Right ventricle myocardium inferior (tissue), 1 donor: Measurements from ENCODE around the gene ZP3. TPM values are rescaled to one million over a fixed set of nuclear protein-coding genes. Genes with fewer than 3 reads are reported as not detected.
A peak's percentile ranks its signal among the peaks of the same experiment; 100 is the strongest.
"Not testable (repeated sequence)": the region's sequence is repeated elsewhere in the genome, so short reads cannot be mapped to it uniquely, and the experiment has no call there.

Experiments used
- ATAC-seq: fragments of 200-7000 bp; cut with Tn5 transposase; one replicate; pipeline ENCODE4 v1.9.1; 2020; ENCODE audit warnings: mild to moderate bottlenecking, moderate library complexity
- DNase-seq: peaks from one replicate; pipeline ENCODE4 v3.0.0; 2021; ENCODE audit errors: missing footprints
- intact Hi-C: fragments of 100-400 bp; cut with DNase I; formaldehyde crosslinking; loops from one replicate; pipeline ENCODE4 v1.11.0; 2022
- total RNA-seq: library from RNA; stranded (reverse); fragmentation: NEBNext Ultra II Directional; extraction: Animal tissue kit (Norgen Biotek cat#: 25700); gene quantifications from one replicate; pipeline ENCODE4 v1.2.1, GENCODE V29; 2021
- donor health status: DM: no; HTN: yes; CAD: no; lungs with severe emphysema.

Gene ZP3
- total RNA-seq, 1 donor from 2014 or later: 0.46 TPM

GRCh38 chr7:76430211-76430610, 5.5 kb downstream of the ZP3 start:
- ATAC-seq: no peak
- DNase-seq: no peak
- intact Hi-C loops: no loop called here

- ATAC-seq: no peak
Observed at GRCh38 chr7:76430836-76431235, 6.1 kb downstream of the ZP3 start.

DNA sequence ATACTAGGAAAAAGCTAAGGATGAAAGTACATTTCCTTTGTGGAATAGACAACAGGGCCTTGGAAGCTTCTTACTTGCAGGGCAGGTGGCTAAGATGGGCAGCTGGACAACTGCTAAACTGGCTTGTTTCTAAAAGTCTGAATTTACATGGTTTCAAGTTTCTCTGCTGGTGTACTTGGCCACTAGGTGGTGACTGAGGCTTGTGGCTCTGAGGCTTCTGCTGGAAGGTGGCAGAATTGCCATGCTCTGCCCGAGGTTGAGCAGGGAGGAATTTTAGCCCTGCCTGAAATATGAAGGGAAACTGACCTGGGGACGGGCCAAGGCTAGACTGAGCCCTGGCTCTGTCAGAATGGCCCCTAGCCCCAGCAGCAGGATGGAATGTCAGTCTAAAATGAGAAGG, 13.1 kb downstream of the ZP3 start:
- DNase-seq, intact Hi-C loops: not testable (repeated sequence)
- ATAC-seq: peak; percentile 42

More at GRCh38 chr7:76430836-76431235, 6.1 kb downstream of the ZP3 start:
- intact Hi-C loops: no loop called here
- DNase-seq: no peak

- intact Hi-C loops, ATAC-seq, DNase-seq: not testable (repeated sequence)
Observed at GRCh38 chr7:76439120-76439888, 14.6 kb downstream of the ZP3 start.

DNA sequence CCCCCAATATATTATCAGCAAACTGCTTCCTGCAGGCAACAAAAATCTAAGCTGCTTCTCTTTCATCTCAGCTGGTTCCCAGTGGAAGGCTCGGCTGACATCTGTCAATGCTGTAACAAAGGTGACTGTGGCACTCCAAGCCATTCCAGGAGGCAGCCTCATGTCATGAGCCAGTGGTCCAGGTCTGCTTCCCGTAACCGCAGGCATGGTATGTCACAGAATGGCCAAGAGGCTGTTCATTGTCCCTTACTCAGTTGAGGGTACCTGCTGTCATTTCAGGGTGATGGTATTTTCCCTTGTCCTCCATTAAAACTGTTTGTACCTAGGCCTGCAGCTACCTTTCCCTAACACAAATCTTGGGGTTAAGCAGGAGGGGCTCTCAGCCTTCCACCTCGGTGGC, 15.7 kb downstream of the ZP3 start:
- intact Hi-C loops, ATAC-seq, DNase-seq: not testable (repeated sequence)

GRCh38 chr7:76441792-76442191, 17.0 kb downstream of the ZP3 start:
- intact Hi-C loops, DNase-seq: not testable (repeated sequence)
- ATAC-seq: peak; percentile 46

DNA sequence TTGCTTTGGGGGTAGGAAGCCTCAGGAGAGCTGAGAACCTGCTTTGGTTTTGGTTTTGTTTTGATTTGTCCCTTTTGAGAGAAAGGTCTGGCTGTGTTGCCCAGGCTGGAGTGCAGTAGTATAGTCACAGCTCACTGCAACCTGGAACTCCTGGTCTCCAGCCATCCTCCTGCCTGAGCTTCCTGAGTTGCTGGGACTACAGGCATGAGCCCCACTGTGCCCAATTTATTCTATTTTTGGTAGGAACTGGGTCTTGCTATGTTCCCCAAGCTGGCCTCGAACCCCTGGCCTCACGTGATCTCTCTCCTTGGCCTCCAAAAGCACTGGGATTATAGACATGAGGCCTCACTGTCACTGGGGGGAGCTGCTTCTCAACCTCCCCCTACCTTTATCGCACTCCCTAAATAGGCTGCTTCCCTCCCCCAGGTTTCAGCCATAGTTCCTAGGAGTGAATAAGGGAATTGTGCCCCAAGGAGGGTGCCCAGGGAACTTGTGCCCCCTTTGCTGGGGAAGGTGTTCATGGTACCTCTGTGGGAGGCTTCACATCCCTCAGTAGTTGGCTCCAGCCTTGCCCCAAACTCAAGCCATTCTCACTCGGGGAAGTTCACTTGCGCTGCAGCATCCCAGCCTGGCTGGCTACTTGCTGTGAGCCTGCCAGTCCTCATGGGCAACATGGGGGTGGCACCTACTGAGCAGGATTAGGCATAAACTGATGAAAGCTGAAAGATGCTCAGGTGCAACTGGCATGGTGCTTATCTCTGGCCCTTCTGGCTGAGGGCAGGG, 18.1 kb downstream of the ZP3 start:
- ATAC-seq, DNase-seq, intact Hi-C loops: not testable (repeated sequence)

DNA sequence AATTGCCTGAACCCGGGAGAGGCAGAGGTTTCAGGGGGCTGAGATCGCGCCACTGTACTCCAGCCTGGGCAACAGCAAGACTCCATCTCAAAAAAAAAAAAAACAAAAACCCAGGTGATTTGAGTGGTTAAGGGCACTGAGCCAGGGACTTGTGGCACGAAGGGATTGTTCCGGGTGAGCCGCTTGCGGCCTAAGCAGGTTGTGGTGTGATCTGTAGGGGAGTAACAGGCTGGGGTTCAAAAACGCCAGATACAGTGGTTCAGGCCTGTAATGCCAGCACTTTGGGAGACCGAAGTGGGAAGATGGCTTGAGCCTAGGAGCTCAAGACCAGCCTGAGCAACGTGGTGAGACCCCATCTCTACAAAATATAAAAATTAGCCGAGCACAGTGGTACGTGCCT, 19.1 kb downstream of the ZP3 start:
- ATAC-seq, DNase-seq, intact Hi-C loops: not testable (repeated sequence)

DNA sequence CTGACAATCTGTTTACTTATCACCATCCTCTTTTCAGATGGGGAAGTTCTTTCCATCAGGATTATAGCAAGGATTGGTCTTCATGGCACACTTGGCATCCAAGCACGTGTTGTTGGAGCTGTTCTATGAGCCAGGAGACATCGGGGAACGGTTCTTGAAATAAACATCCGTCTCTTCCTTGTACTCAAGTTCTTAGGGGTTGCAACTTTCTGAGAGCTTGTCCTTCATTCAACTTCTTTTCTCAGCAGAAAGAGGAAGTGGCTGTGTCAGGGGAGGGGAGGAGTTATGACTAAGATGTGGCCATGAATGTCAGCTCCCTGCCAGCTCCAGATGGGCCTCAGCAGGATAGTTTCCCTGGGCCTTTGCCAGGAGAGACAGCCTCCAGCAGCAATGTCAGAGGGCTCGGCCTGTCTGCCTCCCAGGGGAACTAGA, 20.8 kb downstream of the ZP3 start:
- DNase-seq: peak; percentile 77
- intact Hi-C loops: not testable (repeated sequence)
- peak; percentile 98 for ATAC-seq

DNA sequence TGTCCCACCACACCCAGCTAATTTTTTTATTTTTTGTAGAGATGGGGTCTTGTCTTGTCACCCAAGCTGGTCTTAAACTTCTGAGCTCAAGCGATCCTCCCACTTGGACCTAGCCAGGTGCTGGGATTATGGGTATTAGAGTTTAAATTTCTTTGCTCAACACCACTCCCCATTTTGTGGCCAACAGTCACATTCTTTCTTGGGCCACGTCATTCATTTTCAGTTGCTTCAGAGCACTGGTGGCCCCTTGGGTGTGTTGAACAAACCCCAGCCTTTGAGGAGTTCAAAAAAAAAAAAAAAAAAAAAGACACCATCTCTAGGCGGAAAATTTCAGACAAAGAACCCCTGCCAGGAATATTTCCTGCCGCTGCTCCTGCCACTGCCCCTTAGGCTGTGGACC, 32.3 kb downstream of the ZP3 start:
- ATAC-seq: peak; percentile 35
- intact Hi-C loops, DNase-seq: not testable (repeated sequence)

GRCh38 chr7:76458504-76458903, 33.8 kb downstream of the ZP3 start:
- DNase-seq, ATAC-seq, intact Hi-C loops: not testable (repeated sequence)

- ATAC-seq, DNase-seq, intact Hi-C loops: not testable (repeated sequence)
Observed at GRCh38 chr7:76460767-76461166, 36.0 kb downstream of the ZP3 start.

GRCh38 chr7:76461464-76462101, 36.8 kb downstream of the ZP3 start, which contains the start of gene DTX2:
Gene DTX2 (plus strand): TSS chr7:76461709. CDS start chr7:76480510, 18,801 bp downstream.
- DNase-seq, intact Hi-C loops: not testable (repeated sequence)
- peak; percentile 96 for ATAC-seq

DNA sequence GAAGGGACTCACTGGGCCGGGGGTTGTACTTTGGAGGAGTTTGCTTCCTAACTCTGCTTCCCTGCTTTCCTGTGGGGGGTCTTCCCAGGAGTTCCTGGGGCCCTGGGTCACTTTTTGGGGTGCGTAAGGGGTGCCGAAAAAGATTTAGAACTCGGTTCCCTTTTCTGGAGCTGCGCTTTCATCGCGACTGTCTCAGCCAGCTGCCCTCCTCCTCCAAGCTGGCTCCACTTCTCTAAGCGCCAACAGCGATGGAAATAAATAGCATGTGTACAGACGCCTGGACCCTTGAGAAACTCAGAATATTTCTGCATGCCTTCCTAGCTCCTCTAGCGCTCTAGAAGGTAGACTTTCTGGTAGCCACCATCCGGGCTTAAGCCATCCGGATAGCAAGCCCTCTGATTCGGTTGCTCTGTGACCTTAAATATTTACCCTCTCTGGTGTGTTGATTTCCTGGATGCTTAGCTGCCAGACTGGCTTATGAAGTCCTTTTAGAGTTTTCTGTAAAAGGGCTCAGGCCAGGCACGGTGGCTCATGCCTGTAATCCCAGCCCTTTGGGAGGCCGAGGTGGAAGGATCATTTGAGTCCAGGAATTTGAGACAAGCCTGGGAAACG, 37.6 kb downstream of the ZP3 start:
- intact Hi-C loops, DNase-seq: not testable (repeated sequence)
- ATAC-seq: peak; percentile 13

- not testable (repeated sequence) for ATAC-seq
- DNase-seq: peak; percentile 9
Observed at GRCh38 chr7:76464959-76465358, 40.2 kb downstream of the ZP3 start.

GRCh38 chr7:76465950-76466349, 41.2 kb downstream of the ZP3 start:
- peak; percentile 60 for ATAC-seq
- intact Hi-C loops, DNase-seq: not testable (repeated sequence)

More at GRCh38 chr7:76464959-76465358, 40.2 kb downstream of the ZP3 start:
- intact Hi-C loops: not testable (repeated sequence)

GRCh38 chr7:76467743-76468404, 43.1 kb downstream of the ZP3 start:
- ATAC-seq (peak; percentile 84), DNase-seq (peak; percentile 39)
- intact Hi-C loops: not testable (repeated sequence)
